ENCODE data around the gene GLDN. TPM values are rescaled to one million over a fixed set of nuclear protein-coding genes. Genes with fewer than 3 reads are reported as not detected.

Gene GLDN
- total RNA-seq (2022; extraction: Qiagen RNA extraction), result 0.06 to 0.27 TPM (median 0.14 TPM) in 3 of 5 replicates, not detected in the others

GRCh38 chr15:51341366-51342226 is at the start of gene GLDN:
Gene GLDN, plus strand, starts transcription at chr15:51341655. Its CDS starts 30 bp downstream, at chr15:51341685.

GRCh38 chr15:51338496-51338895 is 3.0 kb upstream of the GLDN start, which contains the start of gene CYP19A1:
Gene CYP19A1, minus strand, starts transcription at chr15:51338596. Its CDS starts 95,684 bp downstream, at chr15:51242912.

Other genes with a start within 250 kb of the GLDN start
- 23.0 to 30.6 TPM (median 25.9 TPM) in 5 replicates for gene TNFAIP8L3, start 246.7 kb upstream of the GLDN start, total RNA-seq (2022; extraction: Qiagen RNA extraction)
- 0.15 to 0.52 TPM (median 0.30 TPM) in 5 replicates for gene CYP19A1, start 3.1 kb upstream of the GLDN start, total RNA-seq (2022; extraction: Qiagen RNA extraction)